GM21390 (cell line): ENCODE measurements around the gene FGFRL1.
"Not testable (repeated sequence)": the region's sequence is repeated elsewhere in the genome, so short reads cannot be mapped to it uniquely, and the experiment has no call there.

ENCODE experiments used
- ATAC-seq: cut with Tn5 transposase; IDR thresholded peaks from one replicate; pipeline ENCODE4 v1.9.1; 2021; ENCODE audit not compliant: unreplicated experiment

The FGFRL1 gene

GRCh38 chr4:973431-974397 lies 37.7 kb upstream of the FGFRL1 start, which contains the start of gene DGKQ:
Gene DGKQ (minus strand): TSS chr4:973569. CDS start chr4:973482, 87 bp downstream.
- peak; percentile 68 for ATAC-seq

- ATAC-seq: no peak
Observed at GRCh38 chr4:974668-975067, 36.8 kb upstream of the FGFRL1 start.

GRCh38 chr4:976016-976415 lies 35.4 kb upstream of the FGFRL1 start:
- ATAC-seq: not testable (repeated sequence)

GRCh38 chr4:978957-979701 lies 32.3 kb upstream of the FGFRL1 start:
- ATAC-seq: no peak

- no peak for ATAC-seq
Observed at GRCh38 chr4:982291-982690, 29.1 kb upstream of the FGFRL1 start.

- no peak for ATAC-seq
Observed at GRCh38 chr4:982814-983213, 28.6 kb upstream of the FGFRL1 start.

GRCh38 chr4:984336-985054 lies 26.9 kb upstream of the FGFRL1 start:
- ATAC-seq: no peak

- no peak for ATAC-seq
Observed at GRCh38 chr4:985123-985830, 26.1 kb upstream of the FGFRL1 start.

- ATAC-seq: peak; percentile 32
Observed at GRCh38 chr4:986428-986878, 25.0 kb upstream of the FGFRL1 start.

- peak; percentile 80 for ATAC-seq
Observed at GRCh38 chr4:986879-987623, 24.4 kb upstream of the FGFRL1 start, which contains the start of gene IDUA. Gene IDUA (plus strand): TSS chr4:987044. CDS start chr4:987085, 41 bp downstream.

GRCh38 chr4:987624-988513 lies 23.6 kb upstream of the FGFRL1 start:
- ATAC-seq: no peak

- no peak for ATAC-seq
Observed at GRCh38 chr4:988726-989721, 22.4 kb upstream of the FGFRL1 start.

GRCh38 chr4:989722-990471 lies 21.5 kb upstream of the FGFRL1 start:
- ATAC-seq: no peak

GRCh38 chr4:990746-991367 lies 20.6 kb upstream of the FGFRL1 start:
- ATAC-seq: no peak

GRCh38 chr4:991451-992296 lies 19.8 kb upstream of the FGFRL1 start:
- ATAC-seq: no peak
